Stomach smooth muscle (tissue), 2 donors: ENCODE data around the gene CHST15.

Source experiments
- H3K27ac ChIP-seq: one replicate; pipeline ENCODE4 v1.7.0; 2013; ENCODE audit warnings: mild to moderate bottlenecking, low read length, inconsistent platforms
- H3K27me3 ChIP-seq, 2 donors: one replicate each; pipeline ENCODE4 v1.7.0; 2013; ENCODE audit warnings: low read length in 2 of 2; ENCODE audit not compliant: insufficient read depth in 2 of 2, control insufficient read depth in 1 of 2
- H3K36me3 ChIP-seq, 2 donors: one replicate each; pipeline ENCODE4 v1.7.0; 2013; ENCODE audit warnings: low read length in 2 of 2; ENCODE audit not compliant: control insufficient read depth in 2 of 2, insufficient read depth in 2 of 2
- H3K4me1 ChIP-seq: one replicate; pipeline ENCODE4 v1.7.0; 2013; ENCODE audit warnings: low read length; ENCODE audit not compliant: control insufficient read depth, insufficient read depth
- H3K4me3 ChIP-seq, 2 donors: one replicate each; pipeline ENCODE4 v1.7.0; 2013; ENCODE audit warnings: low read length in 2 of 2
- H3K9ac ChIP-seq, 2 donors: one replicate each; pipeline ENCODE4 v1.7.0; 2013; ENCODE audit warnings: low read length in 2 of 2, mild to moderate bottlenecking in 1 of 2
- H3K9me3 ChIP-seq, 2 donors: one replicate each; pipeline ENCODE4 v1.7.0; 2013; ENCODE audit warnings: low read length in 2 of 2; ENCODE audit not compliant: control insufficient read depth in 2 of 2
- donor health status: healthy.
- donor health status: Pancreatic carcinoma.

CHST15 gene

GRCh38 chr10:124027031-124027611 is 66.3 kb downstream of the CHST15 start:
- H3K9me3 ChIP-seq = no peaks in the 10 kb centered on the region
- H3K27ac ChIP-seq = peak overlapping the region; percentile 41
- H3K27me3 ChIP-seq = no peaks in the 10 kb centered on the region
- peaks cover 5 to 11% of the 10 kb centered on the region in 2 donors for H3K36me3 ChIP-seq
- H3K9ac ChIP-seq = peak overlapping the region; percentile 36 to 37
- H3K4me1 ChIP-seq = peaks cover 56% of the 10 kb centered on the region
- peak overlapping the region in 1 of 2 donors; percentile 44 for H3K4me3 ChIP-seq

- Histone ChIP-seq H3K9ac (peak overlapping the region in 1 of 2 donors; percentile 37), H3K36me3 (peaks cover 5 to 14% of the 10 kb centered on the region in 2 donors), H3K4me1 (peaks cover 55% of the 10 kb centered on the region), H3K27me3 (no peaks in the 10 kb centered on the region), H3K27ac (peak overlapping the region; percentile 41), H3K4me3 (peak overlapping the region in 1 of 2 donors; percentile 44), H3K9me3 (no peaks in the 10 kb centered on the region)
These were observed 66.8 kb downstream of the CHST15 start for GRCh38 chr10:124026589-124026939.

GRCh38 chr10:124025660-124026588 is 67.5 kb downstream of the CHST15 start:
- no peak overlapping the region for H3K9ac ChIP-seq
- peak overlapping the region in 1 of 2 donors; percentile 44 for H3K4me3 ChIP-seq
- H3K4me1 ChIP-seq = peaks cover 53% of the 10 kb centered on the region
- H3K36me3 ChIP-seq = peaks cover 5 to 16% of the 10 kb centered on the region in 2 donors
- no peaks in the 10 kb centered on the region for H3K27me3 ChIP-seq
- peak overlapping the region; percentile 41 for H3K27ac ChIP-seq
- no peaks in the 10 kb centered on the region for H3K9me3 ChIP-seq

- peaks cover 50% of the 10 kb centered on the region for H3K4me1 ChIP-seq
- no peaks in the 10 kb centered on the region for H3K27me3 ChIP-seq
- no peak overlapping the region for H3K27ac ChIP-seq
- H3K9ac ChIP-seq = no peak overlapping the region
- no peaks in the 10 kb centered on the region for H3K9me3 ChIP-seq
- H3K36me3 ChIP-seq = peaks cover 12 to 18% of the 10 kb centered on the region in 2 donors
- H3K4me3 ChIP-seq = no peak overlapping the region
These were observed 68.2 kb downstream of the CHST15 start for GRCh38 chr10:124025152-124025551.

- Histone ChIP-seq H3K9ac (no peak overlapping the region), H3K27me3 (no peaks in the 10 kb centered on the region), H3K9me3 (no peaks in the 10 kb centered on the region), H3K27ac (no peak overlapping the region), H3K36me3 (peaks cover 19 to 21% of the 10 kb centered on the region in 2 donors), H3K4me1 (peaks cover 58% of the 10 kb centered on the region), H3K4me3 (no peak overlapping the region)
These were observed 71.3 kb downstream of the CHST15 start for GRCh38 chr10:124022066-124022465.

GRCh38 chr10:124020981-124021815 is 72.2 kb downstream of the CHST15 start:
- no peak overlapping the region for H3K27ac ChIP-seq
- H3K9ac ChIP-seq = no peak overlapping the region
- H3K9me3 ChIP-seq = no peaks in the 10 kb centered on the region
- H3K36me3 ChIP-seq = peaks cover 19 to 21% of the 10 kb centered on the region in 2 donors
- no peaks in the 10 kb centered on the region for H3K27me3 ChIP-seq
- peaks cover 60% of the 10 kb centered on the region for H3K4me1 ChIP-seq
- H3K4me3 ChIP-seq = no peak overlapping the region

GRCh38 chr10:124019886-124020797 is 73.3 kb downstream of the CHST15 start:
- no peak overlapping the region for H3K4me3 ChIP-seq
- no peaks in the 10 kb centered on the region for H3K27me3 ChIP-seq
- no peak overlapping the region for H3K9ac ChIP-seq
- H3K4me1 ChIP-seq = peaks cover 60% of the 10 kb centered on the region
- peaks cover 19 to 24% of the 10 kb centered on the region in 2 donors for H3K36me3 ChIP-seq
- no peaks in the 10 kb centered on the region for H3K9me3 ChIP-seq
- no peak overlapping the region for H3K27ac ChIP-seq

- no peak overlapping the region for H3K9ac ChIP-seq
- H3K27me3 ChIP-seq = no peaks in the 10 kb centered on the region
- H3K36me3 ChIP-seq = peaks cover 17 to 28% of the 10 kb centered on the region in 2 donors
- H3K9me3 ChIP-seq = no peaks in the 10 kb centered on the region
- H3K27ac ChIP-seq = no peak overlapping the region
- H3K4me1 ChIP-seq = peaks cover 64% of the 10 kb centered on the region
- no peak overlapping the region for H3K4me3 ChIP-seq
These were observed 74.4 kb downstream of the CHST15 start for GRCh38 chr10:124018886-124019525.

- no peaks in the 10 kb centered on the region for H3K27me3 ChIP-seq
- H3K27ac ChIP-seq = peak overlapping the region; percentile 24
- peaks cover 0 to 4% of the 10 kb centered on the region in 2 donors for H3K9me3 ChIP-seq
- H3K36me3 ChIP-seq = peaks cover 24 to 40% of the 10 kb centered on the region in 2 donors
- no peak overlapping the region for H3K9ac ChIP-seq
- peaks cover 64% of the 10 kb centered on the region for H3K4me1 ChIP-seq
- H3K4me3 ChIP-seq = no peak overlapping the region
These were observed 75.7 kb downstream of the CHST15 start for GRCh38 chr10:124017729-124018128.
